Activated naive CD4-positive, alpha-beta T cell treated with anti-CD3 and anti-CD28 coated beads, Interleukin-2, amount 50 U/mL, for 24 hours (primary cell): Measurements from ENCODE around the gene CLEC4M.

ENCODE experiments used
- H3K27ac Mint-ChIP-seq: one replicate; pipeline ENCODE4 v1.8.0; 2021; ENCODE audit warnings: mild to moderate bottlenecking, mixed read lengths
- H3K27me3 Mint-ChIP-seq: one replicate; pipeline ENCODE4 v1.8.0; 2021; ENCODE audit warnings: mixed read lengths
- H3K36me3 Mint-ChIP-seq: one replicate; pipeline ENCODE4 v1.8.0; 2021; ENCODE audit warnings: mixed read lengths
- H3K4me1 Mint-ChIP-seq: one replicate; pipeline ENCODE4 v1.8.0; 2021; ENCODE audit warnings: mixed read lengths
- H3K4me3 Mint-ChIP-seq: one replicate; pipeline ENCODE4 v1.8.0; 2021; ENCODE audit warnings: mild to moderate bottlenecking, mixed read lengths
- H3K9me3 Mint-ChIP-seq: one replicate; pipeline ENCODE4 v1.8.0; 2021; ENCODE audit warnings: mixed read lengths

CLEC4M gene

GRCh38 chr19:7762719-7763293 is at the start of gene CLEC4M:
Gene CLEC4M, plus strand, starts transcription at chr19:7763243. Its CDS starts 24 bp downstream, at chr19:7763267.
- no peak within 1 kb of the TSS for H3K27ac Mint-ChIP-seq
- H3K4me1 Mint-ChIP-seq, result peaks cover 11% of the 10 kb centered on the region
- H3K36me3 Mint-ChIP-seq, result peaks cover 11% of the 10 kb centered on the region
- no peaks in the 10 kb centered on the region for H3K27me3 Mint-ChIP-seq
- no peak within 1 kb of the TSS for H3K4me3 Mint-ChIP-seq
- H3K9me3 Mint-ChIP-seq, result peaks cover 14% of the 10 kb centered on the region

GRCh38 chr19:7715671-7716070 is 47.4 kb upstream of the CLEC4M start:
- Mint-ChIP-seq H3K4me1 (peaks cover 21% of the 10 kb centered on the region), H3K27me3 (no peaks in the 10 kb centered on the region), H3K36me3 (no peaks in the 10 kb centered on the region), H3K9me3 (no peaks in the 10 kb centered on the region), H3K27ac (no peak overlapping the region), H3K4me3 (no peak overlapping the region)

- Mint-ChIP-seq H3K27me3 (no peaks in the 10 kb centered on the region), H3K4me1 (peaks cover 18% of the 10 kb centered on the region), H3K36me3 (no peaks in the 10 kb centered on the region), H3K4me3 (no peak overlapping the region), H3K9me3 (no peaks in the 10 kb centered on the region), H3K27ac (no peak overlapping the region)
Measured at GRCh38 chr19:7716762-7717161, 46.3 kb upstream of the CLEC4M start.

GRCh38 chr19:7718668-7719067 is 44.4 kb upstream of the CLEC4M start:
- Mint-ChIP-seq H3K27ac (no peak overlapping the region), H3K27me3 (no peaks in the 10 kb centered on the region), H3K4me1 (peaks cover 18% of the 10 kb centered on the region), H3K4me3 (no peak overlapping the region), H3K36me3 (no peaks in the 10 kb centered on the region), H3K9me3 (no peaks in the 10 kb centered on the region)

- no peak overlapping the region for H3K4me3 Mint-ChIP-seq
- H3K36me3 Mint-ChIP-seq, result no peaks in the 10 kb centered on the region
- H3K4me1 Mint-ChIP-seq, result peaks cover 8% of the 10 kb centered on the region
- no peaks in the 10 kb centered on the region for H3K9me3 Mint-ChIP-seq
- H3K27ac Mint-ChIP-seq, result no peak overlapping the region
- H3K27me3 Mint-ChIP-seq, result no peaks in the 10 kb centered on the region
Measured at GRCh38 chr19:7720351-7720750, 42.7 kb upstream of the CLEC4M start.

- peaks cover 8% of the 10 kb centered on the region for H3K4me1 Mint-ChIP-seq
- no peak overlapping the region for H3K4me3 Mint-ChIP-seq
- no peaks in the 10 kb centered on the region for H3K9me3 Mint-ChIP-seq
- H3K27me3 Mint-ChIP-seq, result peaks cover 1% of the 10 kb centered on the region
- H3K36me3 Mint-ChIP-seq, result no peaks in the 10 kb centered on the region
- H3K27ac Mint-ChIP-seq, result no peak overlapping the region
Measured at GRCh38 chr19:7722231-7722651, 40.8 kb upstream of the CLEC4M start.

- peaks cover 14% of the 10 kb centered on the region for H3K4me1 Mint-ChIP-seq
- H3K4me3 Mint-ChIP-seq, result no peak overlapping the region
- no peaks in the 10 kb centered on the region for H3K36me3 Mint-ChIP-seq
- H3K27me3 Mint-ChIP-seq, result peaks cover 24% of the 10 kb centered on the region
- no peaks in the 10 kb centered on the region for H3K9me3 Mint-ChIP-seq
- no peak overlapping the region for H3K27ac Mint-ChIP-seq
Measured at GRCh38 chr19:7725791-7726190, 37.3 kb upstream of the CLEC4M start.

- no peaks in the 10 kb centered on the region for H3K9me3 Mint-ChIP-seq
- H3K27me3 Mint-ChIP-seq, result peaks cover 26% of the 10 kb centered on the region
- H3K4me1 Mint-ChIP-seq, result peaks cover 14% of the 10 kb centered on the region
- H3K36me3 Mint-ChIP-seq, result no peaks in the 10 kb centered on the region
- no peak overlapping the region for H3K4me3 Mint-ChIP-seq
- no peak overlapping the region for H3K27ac Mint-ChIP-seq
Measured at GRCh38 chr19:7729211-7729610, 33.8 kb upstream of the CLEC4M start.

GRCh38 chr19:7729831-7730285 is 33.2 kb upstream of the CLEC4M start:
- no peaks in the 10 kb centered on the region for H3K36me3 Mint-ChIP-seq
- peaks cover 14% of the 10 kb centered on the region for H3K4me1 Mint-ChIP-seq
- H3K9me3 Mint-ChIP-seq, result no peaks in the 10 kb centered on the region
- H3K27me3 Mint-ChIP-seq, result peaks cover 26% of the 10 kb centered on the region
- peak overlapping the region; percentile 66 for H3K4me3 Mint-ChIP-seq
- no peak overlapping the region for H3K27ac Mint-ChIP-seq

- Mint-ChIP-seq H3K9me3 (no peaks in the 10 kb centered on the region), H3K36me3 (no peaks in the 10 kb centered on the region), H3K4me1 (peaks cover 14% of the 10 kb centered on the region), H3K27me3 (peaks cover 26% of the 10 kb centered on the region), H3K4me3 (no peak overlapping the region), H3K27ac (no peak overlapping the region)
Measured at GRCh38 chr19:7730286-7731217, 32.5 kb upstream of the CLEC4M start.

- H3K9me3 Mint-ChIP-seq, result no peaks in the 10 kb centered on the region
- H3K27me3 Mint-ChIP-seq, result peaks cover 26% of the 10 kb centered on the region
- no peaks in the 10 kb centered on the region for H3K36me3 Mint-ChIP-seq
- peaks cover 14% of the 10 kb centered on the region for H3K4me1 Mint-ChIP-seq
- H3K4me3 Mint-ChIP-seq, result no peak overlapping the region
- H3K27ac Mint-ChIP-seq, result no peak overlapping the region
Measured at GRCh38 chr19:7731218-7731595, 31.8 kb upstream of the CLEC4M start.

- no peaks in the 10 kb centered on the region for H3K9me3 Mint-ChIP-seq
- no peak overlapping the region for H3K4me3 Mint-ChIP-seq
- peaks cover 25% of the 10 kb centered on the region for H3K27me3 Mint-ChIP-seq
- peaks cover 14% of the 10 kb centered on the region for H3K4me1 Mint-ChIP-seq
- no peak overlapping the region for H3K27ac Mint-ChIP-seq
- no peaks in the 10 kb centered on the region for H3K36me3 Mint-ChIP-seq
Measured at GRCh38 chr19:7731615-7732014, 31.4 kb upstream of the CLEC4M start.

GRCh38 chr19:7732045-7732444 is 31.0 kb upstream of the CLEC4M start, which contains the start of gene CLEC4G:
Gene CLEC4G, minus strand, starts transcription at chr19:7732110. Its CDS starts 8 bp downstream, at chr19:7732102.
- peaks cover 25% of the 10 kb centered on the region for H3K27me3 Mint-ChIP-seq
- H3K36me3 Mint-ChIP-seq, result no peaks in the 10 kb centered on the region
- peaks cover 14% of the 10 kb centered on the region for H3K4me1 Mint-ChIP-seq
- no peak within 1 kb of the TSS for H3K4me3 Mint-ChIP-seq
- H3K9me3 Mint-ChIP-seq, result no peaks in the 10 kb centered on the region
- H3K27ac Mint-ChIP-seq, result no peak within 1 kb of the TSS

- H3K36me3 Mint-ChIP-seq, result no peaks in the 10 kb centered on the region
- no peak overlapping the region for H3K27ac Mint-ChIP-seq
- no peak overlapping the region for H3K4me3 Mint-ChIP-seq
- no peaks in the 10 kb centered on the region for H3K9me3 Mint-ChIP-seq
- peaks cover 18% of the 10 kb centered on the region for H3K4me1 Mint-ChIP-seq
- peaks cover 17% of the 10 kb centered on the region for H3K27me3 Mint-ChIP-seq
Measured at GRCh38 chr19:7733376-7733775, 29.7 kb upstream of the CLEC4M start.

GRCh38 chr19:7734220-7735203 is 28.5 kb upstream of the CLEC4M start:
- H3K36me3 Mint-ChIP-seq, result no peaks in the 10 kb centered on the region
- H3K4me3 Mint-ChIP-seq, result no peak overlapping the region
- H3K9me3 Mint-ChIP-seq, result no peaks in the 10 kb centered on the region
- H3K4me1 Mint-ChIP-seq, result peaks cover 10% of the 10 kb centered on the region
- H3K27ac Mint-ChIP-seq, result no peak overlapping the region
- H3K27me3 Mint-ChIP-seq, result peaks cover 7% of the 10 kb centered on the region
